ENCODE data around the gene PABPC1L. TPM values are rescaled to one million over a fixed set of nuclear protein-coding genes. Genes with fewer than 3 reads are reported as not detected.

Gene PABPC1L
- total RNA-seq, 1 experiment from 2014 or later, result 127 TPM

DNA sequence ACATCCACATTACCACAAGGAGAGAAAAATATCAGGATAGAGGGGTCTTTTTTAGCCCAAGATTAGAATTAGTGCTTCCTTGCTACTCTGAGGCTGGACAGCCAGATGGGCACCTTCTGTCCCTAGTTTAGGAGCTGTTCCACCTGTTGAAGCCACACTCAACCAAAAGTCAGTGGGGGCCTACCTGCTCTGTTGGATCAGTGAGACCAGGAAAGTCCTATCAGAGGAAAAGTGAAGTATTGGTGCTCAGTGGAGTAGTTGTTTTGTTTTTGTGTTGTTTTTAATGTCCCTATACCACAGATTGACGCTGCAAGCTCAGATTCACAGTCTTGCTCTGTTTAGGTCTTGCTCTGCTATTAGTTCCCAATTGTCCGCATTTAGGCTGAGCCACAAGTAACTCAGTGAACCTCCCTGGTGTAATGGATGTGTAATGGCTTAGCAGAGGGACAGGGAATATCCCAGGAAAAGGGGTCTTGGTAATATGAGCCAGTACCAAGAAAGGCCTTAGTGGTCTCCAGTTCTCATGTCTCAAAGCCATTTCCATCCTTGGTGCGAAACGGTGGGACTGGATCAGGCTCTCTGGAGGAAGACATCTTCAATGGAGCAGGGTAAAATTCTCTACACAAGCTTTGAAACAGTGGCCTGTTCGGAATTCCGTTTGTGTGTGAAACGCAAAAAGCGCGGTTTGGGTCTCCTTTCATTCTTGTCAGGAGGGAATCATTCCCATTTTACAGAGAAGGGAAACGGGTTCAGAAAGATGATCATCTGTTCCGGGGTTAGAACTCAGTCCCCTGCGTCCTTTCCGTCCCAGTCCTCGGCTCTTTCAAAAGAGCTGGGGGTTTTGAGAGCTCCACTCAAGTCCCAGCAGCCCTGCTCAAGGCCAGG, 631 bp upstream of the PABPC1L start:
- intact Hi-C loops (cut with micrococcal nuclease), result no loop called here
- CTCF ChIA-PET, result interaction anchor here (0.6 to 1.5 kb wide), 4 partner anchors 13 to 162 kb away, joined by 3 to 5 read pairs (median 3); no protein-coding TSS in a partner anchor
- TF ChIP-seq TCF7L2 (IDR thresholded peaks at IDR 0.05; ENCODE audit: borderline replicate concordance, extremely low read depth, insufficient read depth, insufficient read length) (no peak), ATF3 (IDR thresholded peaks at IDR 0.05) (no peak), SRF (IDR thresholded peaks at IDR 0.05; ENCODE audit: low read depth) (no peak), ZBTB33 (IDR thresholded peaks at IDR 0.05; ENCODE audit: extremely low read depth, insufficient replicate concordance, low read length) (no peak), ELF1 (IDR thresholded peaks at IDR 0.05; ENCODE audit: borderline replicate concordance, low read depth) (no peak), EZH2 (IDR thresholded peaks at IDR 0.05) (no peak), RAD21 (IDR thresholded peaks at IDR 0.05; ENCODE audit: low read depth) (no peak), ZFX (IDR thresholded peaks at IDR 0.05) (no peak), CEBPB (IDR thresholded peaks at IDR 0.05; ENCODE audit: low read depth) (no peak)
- Histone ChIP-seq H3K9me3 (ENCODE audit: control insufficient read depth in 1 of 2, insufficient read depth in 1 of 2, low read depth in 1 of 2, low read length in 2 of 2) (no peaks in the 10 kb centered on the region), H3K9me2 (ENCODE audit: insufficient read depth) (no peaks in the 10 kb centered on the region), H3K79me2 (ENCODE audit: insufficient read depth, low read length) (peaks cover 19% of the 10 kb centered on the region), H3K27ac (ENCODE audit: low read depth, low read length) (peak overlapping the region; percentile 61), H4K20me1 (ENCODE audit: insufficient read depth) (no peaks in the 10 kb centered on the region), H3K4me2 (ENCODE audit: low read length) (peak overlapping the region; percentile 93), H3K27me3 (ENCODE audit: insufficient read depth, low read length) (no peaks in the 10 kb centered on the region), H2AFZ (ENCODE audit: low read depth, low read length, poor library complexity, severe bottlenecking) (no peak overlapping the region), H3K9ac (ENCODE audit: low read length) (peak overlapping the region; percentile 77), H3K4me3 (replicated peaks in 1 of 2; ENCODE audit: low read depth in 1 of 2, low read length in 2 of 2) (peak overlapping the region; percentile 67 to 97), H3K36me3 (ENCODE audit: control insufficient read depth in 1 of 2, insufficient read depth in 2 of 2, low read length in 2 of 2) (peaks cover 49% of the 10 kb centered on the region in 2 experiments), H3K4me1 (ENCODE audit: control insufficient read depth in 1 of 2, insufficient read depth in 2 of 2, low read length in 2 of 2) (peaks cover 12 to 17% of the 10 kb centered on the region in 2 experiments; a peak in 3 of 4 replicates)
- RAD21 ChIA-PET (ENCODE audit: low non-redundant PET in 1 of 2, low total read pairs in 2 of 2, uncharacterized antibody in 2 of 2, unreplicated experiment in 2 of 2), result no interaction called here
- no TSS peak for BruUV-seq (replicated peaks)
- no peak; the same call in 1 of the 2 replicates for ATAC-seq
- DNase-seq (ENCODE audit: low read depth, low spot score), result no peak
- POLR2A ChIA-PET, result interaction anchor here (0.6 to 1.5 kb wide), 9 partner anchors 9 to 820 kb away, joined by 3 to 6 read pairs (median 4); partner anchors contain the start of gene YWHAB

Measured in HCT116 (cell line).